MM.1S (cell line): Measurements from ENCODE around the gene GMPR.

Experiments
- DNase-seq: peaks from one replicate; pipeline ENCODE4 v3.0.0-alpha.2; 2015
- H2AFZ ChIP-seq: fragments of 300-600 bp; sonication (generic); 2 replicates; pipeline ENCODE4 v1.6.0; 2016; ENCODE audit warnings: antibody characterized with exemption, low read length
- H3F3A ChIP-seq: fragments of 300-600 bp; sonication (generic); 2 replicates; pipeline ENCODE4 v1.6.1; 2016; ENCODE audit warnings: mild to moderate bottlenecking, antibody characterized with exemption, low read length, moderate library complexity, mixed read lengths; ENCODE audit not compliant: insufficient read depth
- H3K27ac ChIP-seq: fragments of 300-600 bp; sonication (generic); 2 replicates; pipeline ENCODE4 v1.5.1; 2016; ENCODE audit warnings: mild to moderate bottlenecking, low read length
- H3K27me3 ChIP-seq: fragments of 300-600 bp; sonication (generic); replicated peaks from 2 replicates; pipeline ENCODE4 v1.6.0; 2016; ENCODE audit warnings: low read length; ENCODE audit not compliant: insufficient read depth
- H3K36me3 ChIP-seq: fragments of 300-600 bp; sonication (generic); replicated peaks from 2 replicates; pipeline ENCODE4 v1.6.1; 2016; ENCODE audit warnings: mild to moderate bottlenecking, low read length, mixed read lengths; ENCODE audit not compliant: insufficient read depth
- H3K4me1 ChIP-seq: fragments of 300-600 bp; sonication (generic); 2 replicates; pipeline ENCODE4 v1.6.1; 2016; ENCODE audit warnings: low read length, mixed read lengths
- H3K4me2 ChIP-seq: fragments of 300-600 bp; sonication (generic); 2 replicates; pipeline ENCODE4 v1.6.0; 2016; ENCODE audit warnings: low read depth, low read length
- H3K4me3 ChIP-seq: fragments of 300-600 bp; sonication (generic); 2 replicates; pipeline ENCODE4 v1.5.1; 2016; ENCODE audit warnings: low read length, mixed read lengths
- H3K79me2 ChIP-seq: fragments of 300-600 bp; sonication (generic); 2 replicates; pipeline ENCODE4 v1.6.1; 2016; ENCODE audit warnings: mixed run types, low read length, mixed read lengths
- H3K9ac ChIP-seq: fragments of 300-600 bp; sonication (generic); 2 replicates; pipeline ENCODE4 v1.6.1; 2016; ENCODE audit warnings: low read length, mixed read lengths
- H3K9me2 ChIP-seq: fragments of 300-600 bp; sonication (generic); replicated peaks from 2 replicates; pipeline ENCODE4 v1.6.1; 2016; ENCODE audit warnings: mild to moderate bottlenecking, low read length, mixed read lengths; ENCODE audit not compliant: insufficient read depth
- H3K9me3 ChIP-seq: fragments of 300-600 bp; sonication (generic); replicated peaks from 2 replicates; pipeline ENCODE4 v1.6.1; 2016; ENCODE audit warnings: mild to moderate bottlenecking, low read length, mixed read lengths; ENCODE audit not compliant: insufficient read depth
- H4K20me1 ChIP-seq: fragments of 300-600 bp; sonication (generic); 2 replicates; pipeline ENCODE4 v1.6.1; 2016; ENCODE audit warnings: mild to moderate bottlenecking, low read length, moderate library complexity, mixed read lengths; ENCODE audit not compliant: insufficient read depth
- EZH2 ChIP-seq: fragments of 300-600 bp; sonication (generic); optimal IDR thresholded peaks from 2 replicates; pipeline ENCODE3; 2017; ENCODE audit warnings: low read depth, mild to moderate bottlenecking, antibody characterized with exemption, low read length, mixed read lengths
- EZH2phosphoT487 ChIP-seq: fragments of 300-600 bp; sonication (generic); IDR thresholded peaks from 2 replicates; pipeline ENCODE4 v1.6.1; 2018; ENCODE audit warnings: antibody characterized with exemption, low read length
- TF ChIP-seq, protein P1 (sequence below): fragments of 300-600 bp; sonication (generic); IDR thresholded peaks from 2 replicates; pipeline ENCODE4 v1.5.1; 2016; ENCODE audit warnings: antibody characterized with exemption, low read length, mixed read lengths

Gene GMPR

DNA sequence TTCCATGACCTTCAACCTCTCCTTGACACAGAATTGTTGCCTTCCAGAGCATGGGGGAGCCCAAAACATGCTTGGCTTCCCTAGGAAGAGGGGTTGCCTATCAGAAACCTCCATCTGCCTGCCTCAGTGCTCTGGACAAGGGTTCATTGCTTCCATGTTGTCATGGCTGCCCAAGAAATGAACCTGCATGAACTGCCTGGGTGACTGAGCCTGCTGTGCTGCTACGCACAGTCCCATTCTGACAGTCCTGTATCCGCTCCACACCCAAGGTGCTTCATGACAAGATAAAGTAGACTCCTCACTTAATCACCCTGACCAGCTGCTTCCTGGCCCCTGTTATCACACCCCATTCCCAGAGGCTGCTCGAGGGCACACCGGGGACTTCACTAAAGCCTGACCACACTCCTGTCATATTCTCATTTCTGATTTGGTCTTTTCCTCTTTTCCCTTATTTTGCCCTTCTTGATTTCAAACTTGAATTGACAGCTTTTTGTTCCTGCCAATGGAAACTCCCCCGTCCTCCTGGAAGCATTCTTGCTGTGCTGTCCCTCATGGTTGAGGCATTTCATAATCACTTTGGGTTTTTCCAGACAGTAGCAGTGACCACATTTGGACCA, 31.9 kb downstream of the GMPR start:
- Histone ChIP-seq H3K27ac (no peak overlapping the region), H3K4me2 (no peak overlapping the region), H3K79me2 (no peaks in the 10 kb centered on the region), H3K9me3 (no peaks in the 10 kb centered on the region), H3K9me2 (no peaks in the 10 kb centered on the region), H4K20me1 (no peaks in the 10 kb centered on the region), H3F3A (no peaks in the 10 kb centered on the region), H3K27me3 (no peaks in the 10 kb centered on the region), H3K9ac (no peak overlapping the region), H3K36me3 (no peaks in the 10 kb centered on the region), H2AFZ (no peak overlapping the region), H3K4me3 (no peak overlapping the region), H3K4me1 (no peaks in the 10 kb centered on the region)
- no peak for TF ChIP-seq EZH2phosphoT487
- TF ChIP-seq, protein P1, sequence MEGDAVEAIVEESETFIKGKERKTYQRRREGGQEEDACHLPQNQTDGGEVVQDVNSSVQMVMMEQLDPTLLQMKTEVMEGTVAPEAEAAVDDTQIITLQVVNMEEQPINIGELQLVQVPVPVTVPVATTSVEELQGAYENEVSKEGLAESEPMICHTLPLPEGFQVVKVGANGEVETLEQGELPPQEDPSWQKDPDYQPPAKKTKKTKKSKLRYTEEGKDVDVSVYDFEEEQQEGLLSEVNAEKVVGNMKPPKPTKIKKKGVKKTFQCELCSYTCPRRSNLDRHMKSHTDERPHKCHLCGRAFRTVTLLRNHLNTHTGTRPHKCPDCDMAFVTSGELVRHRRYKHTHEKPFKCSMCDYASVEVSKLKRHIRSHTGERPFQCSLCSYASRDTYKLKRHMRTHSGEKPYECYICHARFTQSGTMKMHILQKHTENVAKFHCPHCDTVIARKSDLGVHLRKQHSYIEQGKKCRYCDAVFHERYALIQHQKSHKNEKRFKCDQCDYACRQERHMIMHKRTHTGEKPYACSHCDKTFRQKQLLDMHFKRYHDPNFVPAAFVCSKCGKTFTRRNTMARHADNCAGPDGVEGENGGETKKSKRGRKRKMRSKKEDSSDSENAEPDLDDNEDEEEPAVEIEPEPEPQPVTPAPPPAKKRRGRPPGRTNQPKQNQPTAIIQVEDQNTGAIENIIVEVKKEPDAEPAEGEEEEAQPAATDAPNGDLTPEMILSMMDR: no peak
- no peak for TF ChIP-seq EZH2
- DNase-seq: no peak

DNA sequence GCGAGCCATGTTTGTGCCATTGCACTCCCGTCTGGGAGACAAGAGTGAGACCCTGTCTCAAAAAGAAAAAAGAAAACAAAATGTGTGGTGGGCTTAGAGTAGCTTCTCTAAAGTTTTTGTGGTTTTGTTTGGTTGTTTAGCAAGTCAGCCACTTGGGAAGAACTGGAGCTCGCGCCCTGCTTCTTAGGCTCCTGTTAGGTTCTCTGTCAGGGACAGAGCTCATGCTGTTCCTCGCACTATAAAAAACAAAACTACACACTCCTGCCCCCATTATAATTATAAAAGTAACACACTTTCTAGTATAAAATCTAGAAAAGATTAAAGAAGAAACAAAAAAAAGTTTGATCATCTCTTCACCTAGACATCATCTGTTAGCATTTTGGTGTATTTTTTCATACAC, 33.0 kb downstream of the GMPR start:
- no peaks in the 10 kb centered on the region for H4K20me1 ChIP-seq
- no peak overlapping the region for H3K27ac ChIP-seq
- TF ChIP-seq, protein P1: no peak
- TF ChIP-seq EZH2phosphoT487: no peak
- no peak for TF ChIP-seq EZH2
- no peak overlapping the region for H3K4me3 ChIP-seq
- H3K4me1 ChIP-seq: no peaks in the 10 kb centered on the region
- no peaks in the 10 kb centered on the region for H3K27me3 ChIP-seq
- no peak overlapping the region for H3K9ac ChIP-seq
- no peaks in the 10 kb centered on the region for H3K79me2 ChIP-seq
- H2AFZ ChIP-seq: no peak overlapping the region
- no peak overlapping the region for H3K4me2 ChIP-seq
- H3K36me3 ChIP-seq: no peaks in the 10 kb centered on the region
- H3K9me3 ChIP-seq: no peaks in the 10 kb centered on the region
- no peak for DNase-seq
- no peaks in the 10 kb centered on the region for H3F3A ChIP-seq
- H3K9me2 ChIP-seq: no peaks in the 10 kb centered on the region

DNA sequence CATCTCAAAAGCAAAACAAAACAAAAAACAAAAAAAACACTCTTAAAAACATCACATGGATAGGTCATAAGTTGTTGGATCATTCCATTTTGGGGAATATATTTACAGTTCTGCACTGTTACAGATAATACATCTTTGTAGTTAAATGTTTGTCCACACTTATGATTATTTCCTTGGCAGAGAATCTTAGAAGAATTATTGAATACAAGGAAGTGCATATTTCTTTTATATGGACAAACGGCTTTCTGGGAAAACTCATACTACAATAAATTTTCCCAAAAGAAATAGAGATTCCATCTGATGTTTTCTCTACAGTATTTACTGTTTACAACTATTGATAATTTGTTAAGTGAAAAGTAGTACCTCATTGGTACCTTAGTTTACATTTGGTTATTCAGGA, 33.8 kb downstream of the GMPR start:
- TF ChIP-seq EZH2phosphoT487 (no peak), EZH2 (no peak)
- TF ChIP-seq, protein P1: no peak
- no peaks in the 10 kb centered on the region for H3K27me3 ChIP-seq
- no peak overlapping the region for H3K4me3 ChIP-seq
- H3F3A ChIP-seq: no peaks in the 10 kb centered on the region
- no peaks in the 10 kb centered on the region for H3K79me2 ChIP-seq
- H3K4me2 ChIP-seq: no peak overlapping the region
- no peak overlapping the region for H3K27ac ChIP-seq
- no peak for DNase-seq
- H3K36me3 ChIP-seq: no peaks in the 10 kb centered on the region
- H3K9me2 ChIP-seq: no peaks in the 10 kb centered on the region
- no peak overlapping the region for H3K9ac ChIP-seq
- H3K9me3 ChIP-seq: no peaks in the 10 kb centered on the region
- no peaks in the 10 kb centered on the region for H4K20me1 ChIP-seq
- no peaks in the 10 kb centered on the region for H3K4me1 ChIP-seq
- no peak overlapping the region for H2AFZ ChIP-seq
